GM18517 (cell line): ENCODE data around the gene MAFB.

ENCODE experiments used
- ATAC-seq: cut with Tn5 transposase; IDR thresholded peaks from one replicate; pipeline ENCODE4 v1.9.1; 2021; ENCODE audit warnings: mild to moderate bottlenecking, moderate library complexity; ENCODE audit not compliant: unreplicated experiment

MAFB gene

GRCh38 chr20:40663304-40663790 lies 25.7 kb downstream of the MAFB start:
- ATAC-seq: no peak

GRCh38 chr20:40659567-40659966 lies 29.5 kb downstream of the MAFB start:
- no peak for ATAC-seq

- no peak for ATAC-seq
Observed at GRCh38 chr20:40658509-40658908, 30.5 kb downstream of the MAFB start.

GRCh38 chr20:40657526-40657925 lies 31.5 kb downstream of the MAFB start:
- ATAC-seq: no peak

GRCh38 chr20:40655451-40655850 lies 33.6 kb downstream of the MAFB start:
- ATAC-seq: no peak

GRCh38 chr20:40654876-40655275 lies 34.2 kb downstream of the MAFB start:
- no peak for ATAC-seq

- ATAC-seq: no peak
Observed at GRCh38 chr20:40652441-40652987, 36.5 kb downstream of the MAFB start.

GRCh38 chr20:40651151-40651550 lies 37.9 kb downstream of the MAFB start:
- ATAC-seq: no peak

GRCh38 chr20:40650707-40651106 lies 38.3 kb downstream of the MAFB start:
- no peak for ATAC-seq

- ATAC-seq: no peak
Observed at GRCh38 chr20:40648210-40649072, 40.6 kb downstream of the MAFB start.

- no peak for ATAC-seq
Observed at GRCh38 chr20:40646813-40647212, 42.2 kb downstream of the MAFB start.

GRCh38 chr20:40646361-40646760 lies 42.7 kb downstream of the MAFB start:
- ATAC-seq: no peak

GRCh38 chr20:40644863-40645262 lies 44.2 kb downstream of the MAFB start:
- no peak for ATAC-seq

- no peak for ATAC-seq
Observed at GRCh38 chr20:40643891-40644290, 45.1 kb downstream of the MAFB start.

GRCh38 chr20:40641809-40642208 lies 47.2 kb downstream of the MAFB start:
- ATAC-seq: no peak

GRCh38 chr20:40641202-40641601 lies 47.8 kb downstream of the MAFB start:
- no peak for ATAC-seq

- ATAC-seq: no peak
Observed at GRCh38 chr20:40640667-40641066, 48.4 kb downstream of the MAFB start.

- no peak for ATAC-seq
Observed at GRCh38 chr20:40639676-40640355, 49.2 kb downstream of the MAFB start.

GRCh38 chr20:40639132-40639531 lies 49.9 kb downstream of the MAFB start:
- ATAC-seq: no peak

- ATAC-seq: no peak
Observed at GRCh38 chr20:40638414-40638813, 50.6 kb downstream of the MAFB start.

GRCh38 chr20:40637176-40637575 lies 51.9 kb downstream of the MAFB start:
- ATAC-seq: no peak

- ATAC-seq: no peak
Observed at GRCh38 chr20:40636486-40636885, 52.5 kb downstream of the MAFB start.
